Stimulated activated CD4-positive, alpha-beta T cell treated with anti-CD3 and anti-CD28 coated beads, Interleukin-12 subunit alpha, Interleukin-12 subunit beta, amount 100 ng/mL, for 24 hours (primary cell): ENCODE results near the gene WRNIP1.
"Not testable (repeated sequence)": the region's sequence is repeated elsewhere in the genome, so short reads cannot be mapped to it uniquely, and the experiment has no call there.

Experiments
- DNase-seq, 2 experiments: peaks; one replicate each; pipeline ENCODE4 v3.0.0-alpha.2; 2020; ENCODE audit warnings: low read depth in 2 of 2

Gene WRNIP1

GRCh38 chr6:2741756-2742155, 23.4 kb upstream of the WRNIP1 start:
- no peak for DNase-seq

GRCh38 chr6:2743280-2744208, 21.6 kb upstream of the WRNIP1 start:
- DNase-seq, result no peak

- no peak for DNase-seq
Measured at GRCh38 chr6:2744209-2744771, 20.9 kb upstream of the WRNIP1 start.

GRCh38 chr6:2744778-2745177, 20.4 kb upstream of the WRNIP1 start:
- no peak for DNase-seq

- DNase-seq, result no peak
Measured at GRCh38 chr6:2745246-2745645, 19.9 kb upstream of the WRNIP1 start.

DNA sequence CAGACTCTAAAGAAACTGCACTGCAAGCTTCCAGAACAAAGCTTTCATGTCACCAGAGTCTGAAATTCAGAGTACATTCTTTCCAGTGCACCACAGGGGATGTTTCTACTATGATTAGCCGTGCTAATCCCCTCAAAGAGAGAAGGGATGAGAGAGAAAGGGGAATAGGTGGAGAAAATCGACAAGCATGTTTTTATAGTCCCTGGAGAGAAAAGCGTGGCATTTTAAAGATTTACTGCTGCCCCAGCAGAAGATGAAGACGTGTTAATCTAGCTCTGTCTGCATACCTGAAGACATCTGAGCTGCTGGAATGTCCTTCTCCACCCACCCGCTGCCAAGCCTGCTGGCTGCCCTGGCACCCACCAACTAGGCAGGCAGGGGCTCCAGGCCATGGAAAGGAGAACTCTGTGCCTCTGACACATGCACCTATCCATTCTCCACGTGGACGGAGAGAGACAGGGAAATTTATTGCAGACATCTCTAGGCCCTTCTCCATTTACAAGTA, 18.6 kb upstream of the WRNIP1 start:
- DNase-seq, result no peak

DNA sequence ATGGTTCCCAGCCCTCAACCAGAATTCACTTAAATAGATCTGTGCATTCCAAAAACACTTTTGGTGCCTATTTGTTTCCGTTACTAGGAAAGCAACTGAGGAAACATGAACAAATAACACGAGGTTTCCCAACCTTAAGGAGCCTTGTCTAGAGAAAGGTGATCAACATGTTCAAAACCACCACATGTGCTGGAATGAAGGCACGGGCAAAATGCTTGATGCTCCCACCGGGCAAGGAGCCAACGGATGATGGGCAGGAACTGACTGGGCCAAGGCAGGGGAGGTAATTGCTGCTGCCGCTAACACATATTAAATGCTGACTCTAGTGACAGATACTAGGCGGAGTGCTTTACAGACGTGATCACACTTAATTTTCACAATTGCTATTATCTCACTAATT, 17.0 kb upstream of the WRNIP1 start:
- no peak for DNase-seq

- peak in 1 of 2 experiments; percentile 65 for DNase-seq
Measured at GRCh38 chr6:2749969-2750600, 15.1 kb upstream of the WRNIP1 start.

- DNase-seq, result no peak
Measured at GRCh38 chr6:2750832-2751231, 14.4 kb upstream of the WRNIP1 start, which contains the start of gene MYLK4. TSS of gene MYLK4 (minus strand) at chr6:2750922. CDS start at chr6:2749294, 1,628 bp downstream.

DNA sequence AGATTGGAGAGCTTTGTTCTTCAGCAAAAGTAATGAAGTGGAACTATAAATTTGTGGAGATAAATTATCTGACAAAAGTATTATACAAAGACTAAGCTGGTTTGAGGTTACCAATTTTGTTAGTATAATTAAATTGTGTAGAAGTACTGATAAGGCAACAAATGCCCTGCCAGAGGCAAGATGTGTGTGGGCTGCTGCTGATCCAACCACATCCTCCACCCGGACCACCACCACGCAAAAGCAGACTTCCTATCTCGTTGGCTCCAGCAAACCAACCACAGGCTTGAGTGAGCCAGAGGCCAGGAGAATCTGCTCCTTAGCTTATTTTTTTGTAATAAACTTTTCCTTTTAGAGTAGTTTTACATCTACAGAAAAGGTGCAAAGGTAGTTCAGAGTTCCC, 13.3 kb upstream of the WRNIP1 start:
- no peak for DNase-seq

DNA sequence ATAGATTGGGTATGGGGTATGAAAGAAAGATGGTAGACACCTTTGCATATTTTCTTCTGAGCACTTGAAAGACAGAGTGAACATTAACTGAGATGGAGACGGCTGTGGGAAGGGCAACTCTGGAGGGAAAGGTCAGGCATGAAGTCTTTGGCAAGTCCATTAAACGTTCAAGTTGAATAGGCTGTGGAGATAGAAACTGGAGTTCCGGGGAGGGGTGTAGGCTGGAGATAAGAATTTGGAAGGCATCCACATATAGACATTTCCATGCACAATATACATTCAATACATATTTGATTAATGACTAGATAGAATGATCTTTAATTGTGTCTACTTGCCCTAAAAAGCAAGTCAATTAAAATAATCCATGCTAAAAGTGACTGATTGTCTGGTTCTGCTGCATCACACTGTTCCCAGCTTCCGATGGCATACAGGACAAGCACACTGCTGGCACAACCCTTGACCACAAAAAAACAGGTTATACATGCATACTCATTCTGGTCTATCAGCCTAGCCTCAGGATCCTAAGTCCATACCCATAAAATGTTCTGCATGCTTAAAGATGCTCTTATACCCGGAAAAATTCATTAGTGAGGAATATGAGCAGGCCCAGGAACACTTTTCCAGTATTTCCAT, 12.6 kb upstream of the WRNIP1 start:
- DNase-seq, result no peak

GRCh38 chr6:2753110-2753489, 12.1 kb upstream of the WRNIP1 start:
- no peak for DNase-seq

DNA sequence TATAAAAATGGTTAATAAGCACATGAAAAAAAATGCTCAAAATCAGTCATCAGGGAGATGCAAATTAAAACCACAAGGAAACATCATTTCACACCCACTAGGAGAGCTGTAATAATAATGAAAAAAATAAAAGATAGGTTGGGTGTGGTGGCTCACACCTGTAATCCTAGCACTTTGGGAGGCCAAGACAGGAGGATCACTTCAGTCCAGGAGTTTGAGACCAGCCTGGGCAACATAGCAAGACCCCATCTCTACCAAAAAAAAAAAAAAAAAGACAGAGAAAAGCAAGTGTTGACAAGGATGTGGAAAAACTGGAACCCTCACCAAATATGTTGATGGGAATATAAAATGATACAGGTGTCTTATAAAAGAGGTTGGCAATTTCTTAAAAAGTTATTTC, 11.4 kb upstream of the WRNIP1 start:
- DNase-seq, result no peak

- DNase-seq, result no peak
Measured at GRCh38 chr6:2754393-2754792, 10.8 kb upstream of the WRNIP1 start.

DNA sequence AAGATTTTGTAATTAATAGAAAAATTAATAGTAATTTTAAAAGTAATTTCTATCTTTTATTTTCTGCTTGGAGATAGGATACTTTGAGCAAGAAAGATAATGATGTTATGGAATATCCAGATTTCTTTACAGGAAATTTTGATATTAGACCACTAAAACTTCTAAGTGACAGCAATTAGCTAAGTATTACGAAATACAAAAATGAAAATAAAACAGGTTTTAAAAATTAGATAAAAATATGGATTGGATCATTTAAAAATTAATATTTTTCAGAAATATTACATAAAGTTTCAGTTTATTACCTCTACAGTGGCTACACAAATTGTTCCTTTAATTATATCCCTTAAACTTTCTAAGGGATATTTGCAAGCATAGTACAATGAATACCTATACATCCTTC, 10.3 kb upstream of the WRNIP1 start:
- DNase-seq, result no peak

DNA sequence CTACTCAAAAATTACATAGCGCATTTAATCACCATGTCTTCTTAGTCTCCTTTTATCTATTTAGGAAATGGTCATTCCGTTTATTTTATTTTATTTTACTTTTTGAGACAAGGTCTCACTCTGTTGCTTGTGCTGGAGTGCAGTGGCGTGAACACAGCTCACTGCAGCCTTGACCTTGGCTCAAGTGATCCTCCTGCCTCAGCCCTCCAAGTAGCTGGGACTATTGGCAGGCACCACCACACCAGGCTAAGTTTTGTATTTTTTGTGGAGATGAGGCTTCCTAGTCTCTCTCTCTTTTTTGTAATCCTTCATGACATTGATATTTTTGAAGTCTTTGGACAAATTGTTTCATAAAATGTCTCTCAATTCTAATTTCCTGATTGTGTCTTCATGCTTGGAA, 9.7 kb upstream of the WRNIP1 start:
- DNase-seq, result no peak

DNA sequence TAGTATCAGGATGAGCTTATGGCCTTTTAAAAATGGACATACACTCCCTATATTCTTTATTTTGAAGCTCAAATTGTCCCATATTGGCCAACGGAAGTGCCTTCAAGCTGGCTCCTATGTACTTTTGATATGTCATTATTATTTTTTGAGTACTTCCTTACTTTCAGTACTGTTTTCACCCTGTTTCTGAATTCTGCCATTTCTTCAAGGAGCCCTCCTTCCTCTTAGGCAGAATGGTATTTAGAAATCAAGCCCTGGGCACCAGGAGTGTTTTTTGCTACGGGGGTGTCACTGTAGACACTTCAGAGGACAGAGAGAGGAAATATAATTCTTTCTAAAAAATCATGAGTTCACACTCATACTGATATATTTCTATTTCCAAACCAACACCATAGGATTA, 9.0 kb upstream of the WRNIP1 start:
- no peak for DNase-seq

GRCh38 chr6:2756687-2757224, 8.4 kb upstream of the WRNIP1 start:
- no peak for DNase-seq

- no peak for DNase-seq
Measured at GRCh38 chr6:2758980-2759379, 6.2 kb upstream of the WRNIP1 start.

GRCh38 chr6:2760882-2761842, 4.0 kb upstream of the WRNIP1 start:
- DNase-seq, result no peak

- DNase-seq, result not testable (repeated sequence)
Measured at GRCh38 chr6:2762868-2763267, 2.3 kb upstream of the WRNIP1 start.
